Transverse colon (tissue), 4 donors: ENCODE measurements around the gene PANX2. TPM values are rescaled to one million over a fixed set of nuclear protein-coding genes. Genes with fewer than 3 reads are reported as not detected.
"Not testable (repeated sequence)": the region's sequence is repeated elsewhere in the genome, so short reads cannot be mapped to it uniquely, and the experiment has no call there.

Source experiments
- DNase-seq: peaks from one replicate; pipeline ENCODE4 v3.0.0-alpha.2; 2019
- H3K27ac ChIP-seq, 4 donors: fragments of 200-600 bp; sonication (generic); 2 replicates each; pipeline ENCODE4 v1.5.1; 2016 to 2018; ENCODE audit warnings: inconsistent platforms in 4 of 4
- H3K27me3 ChIP-seq: fragments of 200-600 bp; sonication (generic); 2 replicates; pipeline ENCODE4 v1.5.1; 2017; ENCODE audit warnings: inconsistent platforms
- H3K36me3 ChIP-seq, 4 donors: fragments of 200-600 bp; sonication (generic); 2 replicates each; pipeline ENCODE4 v1.5.1; 2017 to 2019; ENCODE audit warnings: inconsistent platforms in 4 of 4
- H3K4me1 ChIP-seq, 4 donors: fragments of 200-600 bp; sonication (generic); 2 replicates each; pipeline ENCODE4 v1.5.1; 2017 to 2020; ENCODE audit warnings: inconsistent platforms in 4 of 4
- H3K4me3 ChIP-seq, 4 donors: fragments of 200-600 bp; sonication (generic); 1 replicate in 1 of 4; 2 replicates in 3 of 4; pipeline versions ENCODE4 v1.5.1 to v1.6.1; 2017 to 2019; ENCODE audit warnings: inconsistent platforms in 4 of 4
- H3K9me3 ChIP-seq, 2 donors: fragments of 200-600 bp; sonication (generic); 2 replicates each; pipeline ENCODE4 v1.5.1; 2017 to 2019; ENCODE audit warnings: inconsistent platforms in 2 of 2
- EP300 ChIP-seq: sonication (generic); formaldehyde crosslinking; IDR thresholded peaks from one replicate; pipeline ENCODE4 v1.6.1; 2017; ENCODE audit warnings: antibody characterized with exemption, low read depth
- POLR2A ChIP-seq: fragments of 450-650 bp; IDR thresholded peaks from one replicate; pipeline ENCODE4 v1.6.1; 2016; ENCODE audit warnings: antibody characterized with exemption, mild to moderate bottlenecking, moderate library complexity
- POLR2AphosphoS5 ChIP-seq, 3 donors: sonication (generic); formaldehyde crosslinking; IDR thresholded peaks; one replicate each; pipeline ENCODE4 v1.6.1; 2016; ENCODE audit warnings: antibody characterized with exemption in 3 of 3
- WGBS, 2 donors: methylation state at CpG; one replicate each; pipeline ENCODE4 v1.1.5; 2018; ENCODE audit warnings: low coverage in 1 of 2; 5-methylcytosine and 5-hydroxymethylcytosine counted together
- in situ Hi-C, 4 donors: fragments of 200-750 bp; cut with MboI; loops; one replicate each; pipeline versions ENCODE4 v1.15.0 to v1.15.1; 2017; ENCODE audit warnings: low sequenced_read_pairs in 3 of 4, low pct_ligation_motif_present in 1 of 4, low pct_unique_long_range_greater_than_20kb in 1 of 4
- intact Hi-C: fragments of 100-400 bp; cut with DNase I; formaldehyde crosslinking; loops from one replicate; pipeline ENCODE4 v1.15.1; 2023; ENCODE audit warnings: low total_unique reads
- total RNA-seq, 4 donors: library from RNA; depleted of rRNA; stranded (reverse); fragments of >200 nt; gene quantifications; one replicate each; pipeline ENCODE4 v1.1.0, GENCODE V29; 2016
- TF ChIP-seq, protein P1 (sequence below), 5 experiments: fragments of 200-600 bp in 3 of 5; fragments of 450-650 bp in 2 of 5; sonication (generic) in 3 of 5; IDR thresholded peaks; 1 replicate in 2 of 5; 2 replicates in 3 of 5; pipeline ENCODE4 v1.5.1; 2016 to 2017; ENCODE audit warnings: antibody characterized with exemption in 5 of 5, inconsistent platforms in 3 of 5, mild to moderate bottlenecking in 2 of 5, moderate library complexity in 1 of 5

PANX2 gene
- total RNA-seq, 4 donors from 2014 or later, result 0.32 TPM; not detected in 3

DNA sequence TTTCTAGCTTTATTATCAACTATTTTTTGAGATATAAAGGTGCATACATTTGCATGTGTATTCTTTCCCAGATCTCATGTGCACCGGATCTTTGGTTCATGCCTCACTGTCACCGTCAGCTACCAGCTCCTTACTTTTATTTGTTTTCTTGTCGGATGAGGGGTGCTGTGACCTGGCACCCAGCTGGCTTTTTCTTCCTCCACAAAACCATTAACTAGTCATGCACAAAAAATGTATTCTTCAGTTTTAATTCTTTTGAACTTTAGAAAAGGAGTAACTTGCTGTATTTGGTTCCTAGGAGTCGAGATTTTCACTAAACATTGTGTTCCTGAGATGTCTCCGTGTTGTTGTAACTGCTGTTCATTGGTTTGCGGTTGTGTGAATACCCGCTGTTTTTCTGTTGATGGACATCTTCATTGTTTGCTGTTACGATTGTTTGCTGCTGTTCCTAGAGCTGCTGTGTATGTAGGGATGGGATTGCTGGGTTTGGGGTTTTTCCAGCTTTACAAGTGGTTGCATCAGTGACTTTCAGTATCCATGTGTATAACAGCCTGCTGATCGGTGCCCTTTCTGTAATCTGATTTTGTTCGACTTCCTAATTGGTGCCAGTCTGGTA lies 41.3 kb upstream of the PANX2 start:
- H3K4me1 ChIP-seq, result no peaks in the 10 kb centered on the region
- peaks cover 11% of the 10 kb centered on the region for H3K27me3 ChIP-seq
- 77 to 82% methylated on average over 7 to 10 of the region's 10 CpGs for WGBS, 2 donors
- in situ Hi-C loops, result no loop called here
- no peak overlapping the region for H3K4me3 ChIP-seq
- TF ChIP-seq POLR2A (no peak), EP300 (no peak), POLR2AphosphoS5 (IDR thresholded peaks at IDR 0.05) (no peak)
- TF ChIP-seq, protein P1, sequence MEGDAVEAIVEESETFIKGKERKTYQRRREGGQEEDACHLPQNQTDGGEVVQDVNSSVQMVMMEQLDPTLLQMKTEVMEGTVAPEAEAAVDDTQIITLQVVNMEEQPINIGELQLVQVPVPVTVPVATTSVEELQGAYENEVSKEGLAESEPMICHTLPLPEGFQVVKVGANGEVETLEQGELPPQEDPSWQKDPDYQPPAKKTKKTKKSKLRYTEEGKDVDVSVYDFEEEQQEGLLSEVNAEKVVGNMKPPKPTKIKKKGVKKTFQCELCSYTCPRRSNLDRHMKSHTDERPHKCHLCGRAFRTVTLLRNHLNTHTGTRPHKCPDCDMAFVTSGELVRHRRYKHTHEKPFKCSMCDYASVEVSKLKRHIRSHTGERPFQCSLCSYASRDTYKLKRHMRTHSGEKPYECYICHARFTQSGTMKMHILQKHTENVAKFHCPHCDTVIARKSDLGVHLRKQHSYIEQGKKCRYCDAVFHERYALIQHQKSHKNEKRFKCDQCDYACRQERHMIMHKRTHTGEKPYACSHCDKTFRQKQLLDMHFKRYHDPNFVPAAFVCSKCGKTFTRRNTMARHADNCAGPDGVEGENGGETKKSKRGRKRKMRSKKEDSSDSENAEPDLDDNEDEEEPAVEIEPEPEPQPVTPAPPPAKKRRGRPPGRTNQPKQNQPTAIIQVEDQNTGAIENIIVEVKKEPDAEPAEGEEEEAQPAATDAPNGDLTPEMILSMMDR (IDR thresholded peaks at IDR 0.05), result no peak
- H3K36me3 ChIP-seq, result no peaks in the 10 kb centered on the region
- H3K9me3 ChIP-seq, result no peaks in the 10 kb centered on the region
- intact Hi-C loops, result no loop called here
- H3K27ac ChIP-seq, result no peak overlapping the region
- no peak for DNase-seq

DNA sequence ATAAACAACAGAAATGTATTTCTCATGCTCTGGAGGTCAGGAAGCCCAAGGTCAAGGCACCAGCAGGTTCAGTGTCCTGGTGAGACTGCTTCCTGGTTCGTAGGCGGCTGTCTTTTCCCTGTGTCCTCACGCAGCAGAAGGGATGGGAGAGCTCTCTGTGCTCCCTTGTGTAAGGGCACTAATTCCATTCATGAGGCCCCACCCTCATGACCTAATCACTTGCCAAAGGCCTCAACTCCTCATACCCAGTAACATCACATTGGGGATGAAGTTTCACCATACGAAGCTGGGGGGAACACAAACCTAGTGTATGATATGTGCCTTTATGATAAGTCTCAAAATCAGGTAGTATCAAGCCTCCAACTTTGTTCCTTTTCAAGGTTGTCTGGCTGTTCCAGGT lies 38.6 kb upstream of the PANX2 start:
- TF ChIP-seq POLR2AphosphoS5 (IDR thresholded peaks at IDR 0.05), result no peak
- TF ChIP-seq, protein P1 (IDR thresholded peaks at IDR 0.05), result no peak
- TF ChIP-seq EP300, result no peak
- no peak for TF ChIP-seq POLR2A
- 68% methylated on average over 4 of the region's 4 CpGs; no CpG with 5 or more reads in 1 of the 2 donors for WGBS, 2 donors
- H3K4me3 ChIP-seq, result no peak overlapping the region
- no peaks in the 10 kb centered on the region for H3K36me3 ChIP-seq
- no peaks in the 10 kb centered on the region for H3K9me3 ChIP-seq
- no peaks in the 10 kb centered on the region for H3K4me1 ChIP-seq
- intact Hi-C loops (no loop called here), in situ Hi-C loops (no loop called here)
- no peak for DNase-seq
- H3K27me3 ChIP-seq, result peaks cover 11% of the 10 kb centered on the region
- H3K27ac ChIP-seq, result no peak overlapping the region

DNA sequence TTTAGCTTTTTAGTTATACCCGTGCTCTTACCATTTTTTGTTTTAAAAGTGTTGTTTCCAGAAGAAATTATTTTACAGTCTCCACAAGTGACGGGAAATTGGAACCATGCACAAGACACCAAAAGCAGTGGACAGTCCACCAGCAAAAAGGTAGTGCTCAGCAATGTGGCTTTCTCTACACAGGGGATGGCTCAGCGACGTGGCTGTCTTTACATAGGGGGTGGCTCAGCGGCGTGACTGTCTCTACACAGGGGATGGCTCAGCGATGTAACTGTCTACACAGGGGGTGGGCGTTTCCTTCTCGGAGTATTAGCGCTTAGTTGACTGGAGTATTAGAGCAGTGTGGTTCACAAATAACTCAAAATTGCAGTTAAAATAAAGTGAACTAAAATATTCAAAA lies 36.0 kb upstream of the PANX2 start:
- intact Hi-C loops, result no loop called here
- no peaks in the 10 kb centered on the region for H3K36me3 ChIP-seq
- TF ChIP-seq POLR2A, result no peak
- TF ChIP-seq POLR2AphosphoS5 (IDR thresholded peaks at IDR 0.05), result no peak
- TF ChIP-seq, protein P1 (IDR thresholded peaks at IDR 0.05), result no peak
- no peak for TF ChIP-seq EP300
- no peak overlapping the region for H3K27ac ChIP-seq
- H3K9me3 ChIP-seq, result no peaks in the 10 kb centered on the region
- no peaks in the 10 kb centered on the region for H3K4me1 ChIP-seq
- H3K27me3 ChIP-seq, result peaks cover 11% of the 10 kb centered on the region
- 78 to 87% methylated on average over 10 of the region's 10 CpGs for WGBS, 2 donors
- in situ Hi-C loops, result no loop called here
- DNase-seq, result no peak
- no peak overlapping the region for H3K4me3 ChIP-seq

DNA sequence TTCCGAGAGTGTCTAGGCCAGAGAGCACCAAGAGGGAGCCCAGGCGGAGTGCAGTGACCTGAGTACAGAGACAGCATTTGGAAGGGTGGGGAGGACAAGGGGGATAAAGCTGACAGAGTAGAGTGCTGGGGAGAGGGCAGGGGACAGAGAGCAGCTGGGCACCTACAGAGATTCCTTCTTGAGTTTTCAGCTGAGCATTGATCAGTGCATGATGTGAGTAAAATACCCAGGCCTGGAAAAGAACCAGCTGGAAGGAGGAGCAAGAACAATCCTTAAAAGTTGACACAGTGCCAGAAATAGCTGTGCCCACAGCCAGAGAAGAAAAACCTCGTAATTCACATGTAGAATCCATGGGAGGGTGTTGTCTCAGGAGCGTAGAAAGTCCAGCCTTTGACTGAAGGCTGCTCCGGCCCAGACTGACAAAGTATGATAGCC lies 33.9 kb upstream of the PANX2 start:
- H3K27ac ChIP-seq, result no peak overlapping the region
- in situ Hi-C loops (no loop called here), intact Hi-C loops (no loop called here)
- H3K4me1 ChIP-seq, result no peaks in the 10 kb centered on the region
- no peak overlapping the region for H3K4me3 ChIP-seq
- peaks cover 11% of the 10 kb centered on the region for H3K27me3 ChIP-seq
- no peaks in the 10 kb centered on the region for H3K36me3 ChIP-seq
- no peak for DNase-seq
- TF ChIP-seq EP300 (no peak), POLR2A (no peak), POLR2AphosphoS5 (IDR thresholded peaks at IDR 0.05) (no peak)
- TF ChIP-seq, protein P1 (IDR thresholded peaks at IDR 0.05), result no peak
- no peaks in the 10 kb centered on the region for H3K9me3 ChIP-seq
- WGBS, 2 donors, result 36 to 57% methylated on average over 4 to 5 of the region's 5 CpGs

DNA sequence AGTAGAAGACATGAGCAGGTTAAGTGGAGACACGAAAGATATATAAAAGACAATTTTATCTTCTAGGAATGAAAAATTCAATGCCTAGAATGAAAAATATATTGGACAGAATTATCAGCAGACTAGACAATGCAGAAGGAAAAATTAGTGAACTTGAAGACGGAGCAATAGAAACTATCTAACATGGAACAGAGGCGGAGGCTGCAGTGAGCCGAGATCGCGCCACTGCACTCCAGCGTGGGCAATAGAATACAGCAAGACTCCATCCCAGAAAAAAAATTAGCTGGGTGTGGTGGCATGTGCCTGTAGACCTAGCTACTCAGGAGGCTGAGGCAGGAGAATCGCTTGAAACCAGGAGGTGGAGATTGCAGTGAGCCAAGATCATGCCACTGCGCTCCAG lies 33.3 kb upstream of the PANX2 start:
- in situ Hi-C loops, H3K4me3 ChIP-seq, DNase-seq, H3K9me3 ChIP-seq, intact Hi-C loops, H3K36me3 ChIP-seq, H3K27ac ChIP-seq, H3K4me1 ChIP-seq: not testable (repeated sequence)
- 93 to 97% methylated on average over 9 of the region's 9 CpGs for WGBS, 2 donors
- peaks cover 18% of the 10 kb centered on the region for H3K27me3 ChIP-seq
